GM18498 (cell line): ENCODE measurements around the gene ZCWPW1.

Source experiments
- ATAC-seq: cut with Tn5 transposase; IDR thresholded peaks from one replicate; pipeline ENCODE4 v1.9.1; 2021; ENCODE audit warnings: mild to moderate bottlenecking, moderate library complexity; ENCODE audit not compliant: unreplicated experiment

Gene ZCWPW1

GRCh38 chr7:100428199-100428966 lies at the start of gene ZCWPW1:
Gene ZCWPW1 (minus strand): TSS chr7:100428703. CDS start chr7:100420649, 8,054 bp downstream.
- ATAC-seq, result peak; percentile 51

GRCh38 chr7:100477871-100478267 lies 49.4 kb upstream of the ZCWPW1 start:
- no peak for ATAC-seq

GRCh38 chr7:100476903-100477870 lies 48.7 kb upstream of the ZCWPW1 start:
- no peak for ATAC-seq

GRCh38 chr7:100476101-100476780 lies 47.7 kb upstream of the ZCWPW1 start:
- ATAC-seq, result no peak

GRCh38 chr7:100475549-100475948 lies 47.0 kb upstream of the ZCWPW1 start:
- ATAC-seq, result no peak

GRCh38 chr7:100472854-100473499 lies 44.5 kb upstream of the ZCWPW1 start:
- ATAC-seq, result no peak

- ATAC-seq, result no peak
Measured at GRCh38 chr7:100472121-100472851, 43.8 kb upstream of the ZCWPW1 start.

GRCh38 chr7:100471021-100471420 lies 42.5 kb upstream of the ZCWPW1 start:
- ATAC-seq, result no peak

- ATAC-seq, result peak; percentile 70
Measured at GRCh38 chr7:100469227-100470044, 40.9 kb upstream of the ZCWPW1 start.

GRCh38 chr7:100467638-100468373 lies 39.3 kb upstream of the ZCWPW1 start:
- ATAC-seq, result no peak

- no peak for ATAC-seq
Measured at GRCh38 chr7:100466653-100467605, 38.4 kb upstream of the ZCWPW1 start.

GRCh38 chr7:100465702-100466311 lies 37.3 kb upstream of the ZCWPW1 start:
- ATAC-seq, result no peak

GRCh38 chr7:100465299-100465698 lies 36.8 kb upstream of the ZCWPW1 start:
- ATAC-seq, result no peak

- no peak for ATAC-seq
Measured at GRCh38 chr7:100464791-100465190, 36.3 kb upstream of the ZCWPW1 start.

- ATAC-seq, result no peak
Measured at GRCh38 chr7:100464210-100464660, 35.7 kb upstream of the ZCWPW1 start, which contains the start of gene SPACDR. Gene SPACDR (minus strand): TSS chr7:100464260. CDS start chr7:100464025, 235 bp downstream.

GRCh38 chr7:100457033-100457432 lies 28.5 kb upstream of the ZCWPW1 start:
- no peak for ATAC-seq

GRCh38 chr7:100456562-100456961 lies 28.1 kb upstream of the ZCWPW1 start:
- ATAC-seq, result no peak
